A172 (cell line): ENCODE results near the gene SLC2A10. TPM values are rescaled to one million over a fixed set of nuclear protein-coding genes. Genes with fewer than 3 reads are reported as not detected.
"Not testable (repeated sequence)": the region's sequence is repeated elsewhere in the genome, so short reads cannot be mapped to it uniquely, and the experiment has no call there.

Source experiments
- DNase-seq: peaks from one replicate; pipeline ENCODE4 v3.0.0-alpha.2; 2015; ENCODE audit warnings: low spot score
- total RNA-seq: library from RNA; depleted of rRNA; stranded (reverse); fragments of >200 nt; shearing (Covaris generic); gene quantifications from 2 replicates; pipeline ENCODE4 v1.2.3, GENCODE V29; 2014; rRNA removed

The SLC2A10 gene
- total RNA-seq = 7.3 and 11.8 TPM in 2 replicates

DNA sequence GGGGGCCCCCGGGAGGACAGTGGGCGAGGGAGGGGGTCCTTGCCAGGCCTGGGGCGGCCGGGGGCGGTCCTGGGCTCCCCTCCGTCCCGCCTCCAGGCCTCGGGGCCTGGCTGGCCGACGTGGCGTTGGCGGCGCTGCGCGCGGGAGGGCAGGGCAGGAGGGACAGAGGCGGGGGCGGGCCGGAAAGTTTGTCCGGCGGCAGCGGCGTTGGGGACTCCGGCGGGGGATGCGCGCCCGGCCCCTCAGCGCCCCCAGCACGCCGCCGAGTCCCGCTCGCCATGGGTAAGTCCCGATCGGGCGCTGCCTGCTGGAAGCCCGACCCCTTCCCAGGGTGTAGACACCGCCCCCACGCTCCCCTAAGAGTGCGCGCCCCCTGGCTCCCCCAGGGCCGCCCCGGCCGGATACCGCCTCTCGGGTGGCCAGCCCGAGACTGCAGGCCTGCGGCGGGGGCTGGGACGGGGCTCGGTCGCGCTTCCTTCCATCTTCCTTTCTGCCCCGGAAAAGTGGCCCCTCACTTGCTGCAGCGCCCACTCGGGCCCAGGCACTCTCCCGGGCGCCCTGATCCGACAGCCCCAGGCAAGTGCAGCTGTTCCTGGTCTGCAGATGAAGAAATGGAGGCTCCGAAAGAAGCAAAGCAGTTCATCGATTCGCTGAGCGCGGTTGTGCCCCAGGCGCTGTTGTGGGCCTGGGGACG is at the start of gene SLC2A10:
SLC2A10 (plus strand) TSS at position 191 of the 694 bp plus-strand sequence; CDS start at position 279, 88 bp downstream.
- DNase-seq = no peak

DNA sequence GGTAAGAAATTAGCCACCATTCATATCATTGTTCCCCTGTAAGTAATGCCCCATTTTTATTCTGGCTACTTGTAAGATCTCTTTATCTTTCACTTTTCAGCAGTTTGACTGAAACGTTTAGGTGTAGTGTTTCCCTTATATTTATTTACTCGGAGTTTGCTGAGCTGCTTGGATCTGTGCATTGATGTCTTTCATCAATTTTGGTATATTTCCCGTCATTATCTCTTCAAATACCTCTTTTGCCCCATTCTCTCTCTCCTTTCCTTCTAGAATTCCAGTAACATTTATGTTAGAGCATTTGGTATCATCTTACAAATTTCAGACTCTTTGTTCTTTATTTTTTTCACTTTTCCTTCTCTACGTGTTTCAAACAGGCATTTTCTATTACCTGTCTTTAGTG is 49.0 kb upstream of the SLC2A10 start:
- no peak for DNase-seq

DNA sequence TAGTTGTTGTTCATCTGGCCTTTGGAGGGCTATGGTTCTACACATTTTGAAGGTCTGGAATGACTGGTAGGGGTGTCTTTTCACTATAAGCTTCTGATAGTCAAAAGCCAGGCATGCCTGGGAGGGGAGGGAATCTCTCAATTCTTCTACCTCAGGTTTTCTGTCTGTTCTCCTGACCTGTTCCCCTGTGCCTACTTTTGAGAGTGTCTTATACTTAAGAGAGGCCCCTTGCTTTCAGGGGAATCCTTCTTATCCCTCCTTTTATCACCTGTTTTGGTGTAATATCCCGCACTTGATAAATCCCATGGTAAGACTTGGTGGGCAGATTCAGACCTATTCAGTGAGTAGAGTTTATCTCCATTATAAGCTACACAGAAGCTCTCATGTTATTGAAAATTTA is 47.8 kb upstream of the SLC2A10 start:
- no peak for DNase-seq

GRCh38 chr20:46663531-46663930 is 45.9 kb upstream of the SLC2A10 start:
- DNase-seq = no peak

DNA sequence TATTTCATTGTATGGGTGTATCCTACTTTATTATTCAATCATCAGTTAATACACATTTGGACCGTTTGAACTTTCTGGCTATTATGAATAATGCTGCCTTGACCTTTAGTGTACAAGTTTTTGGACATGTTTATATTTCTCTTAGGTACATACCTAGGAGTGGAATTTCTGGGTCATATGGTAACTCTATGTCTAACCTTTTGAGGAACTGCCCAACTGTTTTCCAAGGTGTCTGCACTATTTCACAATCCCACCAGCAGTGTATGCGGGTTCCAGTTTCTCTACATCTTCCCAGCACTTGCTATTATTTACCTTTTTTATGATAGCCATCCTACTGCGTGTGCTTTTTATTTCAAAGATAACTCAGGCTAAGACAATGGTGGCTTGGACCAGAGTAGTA is 43.8 kb upstream of the SLC2A10 start:
- no peak for DNase-seq

DNA sequence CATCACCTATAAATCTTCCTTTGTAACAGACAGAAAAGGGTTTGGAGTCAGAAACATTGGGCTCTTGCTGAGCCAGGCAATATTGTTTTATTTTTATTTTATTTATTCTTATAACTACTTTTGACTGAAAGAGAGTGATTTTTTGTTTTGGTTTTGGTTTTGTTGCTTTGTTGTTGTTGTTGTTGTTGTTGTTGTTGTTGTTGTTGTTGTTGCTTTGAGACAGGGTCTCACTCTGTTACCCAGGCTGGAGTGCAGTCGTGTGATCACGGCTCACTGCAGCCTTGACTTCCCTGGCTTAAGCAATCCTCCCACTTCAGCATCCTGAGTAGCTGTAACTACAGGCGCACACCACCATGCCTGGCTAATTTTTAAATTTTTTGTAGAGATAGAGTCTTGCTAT is 43.1 kb upstream of the SLC2A10 start:
- DNase-seq = no peak

- no peak for DNase-seq
Measured at GRCh38 chr20:46666818-46667515, 42.5 kb upstream of the SLC2A10 start.

DNA sequence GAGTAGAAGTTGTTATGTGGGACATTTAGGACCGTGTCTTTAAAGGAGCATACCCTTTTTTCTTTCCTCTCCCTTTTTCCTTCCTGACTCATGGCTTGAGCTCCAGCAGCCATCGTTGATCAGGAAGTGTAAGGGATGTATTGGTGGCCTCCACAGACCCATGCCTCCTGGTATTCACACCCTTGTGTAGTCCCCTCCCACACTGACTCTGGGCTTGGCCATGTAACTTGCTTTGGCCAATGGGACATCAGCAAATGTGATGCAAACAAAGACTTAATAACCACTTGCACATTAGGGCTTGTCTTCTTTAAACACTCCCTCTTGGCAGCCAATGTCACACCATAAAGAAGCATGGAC is 39.2 kb upstream of the SLC2A10 start:
- DNase-seq = no peak

DNA sequence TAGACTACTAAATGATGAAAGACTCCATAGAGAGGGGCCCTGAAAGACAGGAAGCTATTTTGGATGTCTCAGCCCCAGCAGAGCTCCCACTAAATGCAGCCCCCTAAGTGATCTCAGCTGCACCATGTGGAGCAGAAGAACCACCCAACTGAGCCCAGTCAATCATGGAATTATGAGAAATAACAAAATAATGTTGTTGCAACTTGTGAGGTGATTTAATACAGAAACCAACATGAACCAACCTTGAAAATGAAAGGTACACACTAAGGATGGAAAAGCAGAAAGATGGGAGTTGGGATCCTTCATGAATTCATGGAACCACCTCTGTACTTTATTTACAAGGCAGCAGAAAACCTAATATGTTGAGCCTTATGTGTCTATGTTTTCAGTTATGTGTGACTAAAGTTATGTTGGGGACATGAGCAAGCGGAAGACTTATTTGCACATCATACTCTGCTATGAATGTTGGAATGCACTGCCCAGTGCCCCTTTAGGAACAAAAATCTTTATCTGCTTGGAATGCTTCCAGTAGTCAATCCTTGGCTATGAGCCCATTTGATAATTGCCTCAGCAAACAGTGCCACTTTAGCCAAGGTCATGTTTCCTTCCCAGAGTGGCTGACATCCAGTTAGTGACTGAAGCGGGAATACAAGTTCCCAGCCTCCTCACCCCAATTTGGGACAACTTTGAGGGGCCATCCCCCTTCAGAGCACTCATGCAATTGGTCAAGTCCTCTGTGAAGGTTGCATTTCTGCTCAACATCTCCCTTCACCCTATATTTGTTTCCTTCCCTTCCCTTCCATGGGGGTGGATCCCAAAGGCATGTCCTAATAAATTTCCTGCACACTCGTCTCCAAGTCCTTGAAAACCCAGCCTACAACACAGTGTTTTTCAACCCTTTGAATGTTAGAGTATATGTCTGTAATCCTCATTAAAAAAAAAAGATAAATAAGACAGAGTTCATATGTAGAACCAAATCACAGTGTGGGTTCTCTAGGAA is 38.6 kb upstream of the SLC2A10 start:
- no peak for DNase-seq

DNA sequence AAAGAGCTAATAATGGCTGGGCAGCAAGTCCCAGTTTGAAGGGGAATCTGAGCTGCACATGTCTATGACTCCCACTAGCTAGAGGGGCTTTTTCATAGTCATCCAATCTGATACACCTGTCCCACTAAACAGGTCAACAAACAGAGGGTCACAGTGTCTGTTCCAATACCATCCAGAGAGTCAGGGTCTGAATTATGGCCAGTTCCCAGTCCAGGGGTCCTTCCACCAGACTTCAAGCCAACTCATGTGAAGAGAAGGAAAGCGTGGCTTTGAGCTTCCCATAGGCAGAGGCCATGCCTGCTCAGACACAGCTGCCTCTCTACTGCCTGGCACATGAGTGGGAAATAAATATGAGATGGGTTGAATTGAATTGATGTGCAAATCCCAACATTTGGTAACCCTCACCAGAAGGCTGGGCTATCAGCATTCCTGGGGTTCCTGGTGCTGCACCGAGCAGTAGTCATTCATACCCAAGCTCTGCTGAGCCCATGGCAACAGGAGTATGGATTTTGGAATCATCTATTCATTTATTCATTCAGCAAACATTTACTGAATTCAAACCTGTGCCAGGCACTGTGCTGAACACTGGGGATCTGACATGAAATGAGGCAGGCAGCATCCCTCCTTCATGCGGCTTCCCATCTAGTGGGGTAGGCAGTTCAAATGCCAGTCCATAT is 37.4 kb upstream of the SLC2A10 start:
- DNase-seq = no peak

- DNase-seq = no peak
Measured at GRCh38 chr20:46672543-46673148, 36.8 kb upstream of the SLC2A10 start.

GRCh38 chr20:46673394-46674252 is 35.8 kb upstream of the SLC2A10 start:
- DNase-seq = no peak

DNA sequence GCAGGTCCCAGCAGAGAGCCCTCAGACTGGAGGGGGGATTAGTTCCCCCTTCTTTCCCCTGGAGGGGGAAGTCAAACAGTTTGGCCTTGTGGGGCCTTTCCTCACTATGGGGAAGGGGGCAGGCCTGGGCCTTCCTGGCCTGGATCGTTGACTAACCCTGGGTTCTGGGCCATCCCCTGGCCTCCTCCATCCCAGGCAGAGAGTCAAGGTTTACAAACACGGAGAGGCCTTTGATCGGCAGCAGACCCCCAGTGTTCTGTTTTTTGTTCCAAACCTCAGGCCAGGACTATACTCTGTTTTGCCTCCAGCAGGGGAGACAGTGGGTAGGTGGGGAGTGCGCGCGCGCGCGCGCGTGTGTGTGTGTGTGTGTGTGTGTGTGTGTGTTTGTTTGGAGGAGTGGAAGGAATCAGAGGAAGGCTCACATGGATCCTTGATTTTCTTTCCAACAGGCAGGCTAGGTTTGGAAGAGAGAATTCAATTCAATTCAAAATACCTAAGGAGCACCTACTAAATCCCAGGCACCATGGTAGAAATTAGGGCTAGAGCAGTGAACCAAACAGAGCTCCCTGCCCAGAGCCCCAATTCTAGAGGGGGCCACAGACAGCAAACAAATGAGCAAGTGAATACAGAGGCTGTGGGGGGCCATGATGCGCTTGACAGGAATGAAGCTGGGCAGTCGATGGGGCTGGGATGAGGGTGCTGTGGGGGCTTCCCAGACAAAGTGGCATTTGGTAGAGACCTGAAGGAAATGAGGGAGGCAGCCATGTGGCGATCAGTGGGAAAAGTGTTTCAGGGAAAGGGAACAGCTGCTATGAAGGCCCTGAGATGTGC is 35.0 kb upstream of the SLC2A10 start:
- DNase-seq = no peak

DNA sequence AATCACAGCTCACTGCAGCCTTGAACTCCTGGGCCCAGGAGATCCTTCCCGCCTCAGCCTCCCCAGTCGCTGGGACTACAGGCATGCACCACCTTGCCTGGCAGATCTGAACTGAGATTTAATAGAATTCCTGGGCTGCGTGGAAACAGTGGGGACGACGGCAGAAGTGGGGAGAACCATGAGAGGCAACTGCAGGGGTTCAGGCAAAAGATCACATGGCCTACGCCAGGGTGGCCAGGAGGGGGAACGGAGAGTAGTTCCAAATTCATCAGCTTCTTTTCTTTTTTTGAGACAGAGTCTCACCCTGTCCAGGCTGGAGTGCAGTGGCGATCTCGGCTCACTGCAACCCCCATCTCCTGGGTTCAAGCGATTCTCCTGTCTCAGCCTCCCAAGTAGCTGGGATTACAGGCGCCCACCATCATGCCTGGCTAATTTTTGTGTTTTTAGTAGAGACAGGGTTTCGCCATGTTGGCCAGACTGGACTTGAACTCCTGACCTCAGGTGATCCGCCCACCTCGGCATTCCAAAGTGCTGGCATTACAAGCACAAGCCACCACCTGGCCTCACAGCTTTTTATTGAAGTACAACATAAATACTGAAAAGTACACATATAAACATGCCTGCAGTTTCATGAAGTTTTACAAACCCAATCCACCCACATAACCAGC is 32.7 kb upstream of the SLC2A10 start:
- DNase-seq = not testable (repeated sequence)

GRCh38 chr20:46677608-46678007 is 31.8 kb upstream of the SLC2A10 start:
- DNase-seq = no peak

DNA sequence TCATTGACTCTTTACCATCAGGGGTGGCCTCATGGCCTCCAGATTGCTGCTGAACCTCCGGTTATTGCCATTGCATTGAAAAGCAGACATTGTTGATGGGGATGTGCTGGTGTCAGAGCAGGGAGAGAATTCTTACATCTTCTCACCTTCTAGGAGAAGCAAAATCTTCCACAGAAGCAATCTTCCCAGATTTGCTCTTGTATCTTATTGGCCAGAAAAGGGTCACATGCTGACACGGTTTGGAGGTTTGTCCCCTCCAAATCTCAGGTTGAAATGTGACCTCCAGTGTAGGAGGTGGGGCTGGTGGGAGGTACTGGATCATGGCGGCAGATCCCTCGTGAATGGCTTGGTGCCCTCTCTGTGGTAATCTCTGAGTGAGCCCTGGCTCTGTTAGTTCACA is 30.9 kb upstream of the SLC2A10 start:
- no peak for DNase-seq

DNA sequence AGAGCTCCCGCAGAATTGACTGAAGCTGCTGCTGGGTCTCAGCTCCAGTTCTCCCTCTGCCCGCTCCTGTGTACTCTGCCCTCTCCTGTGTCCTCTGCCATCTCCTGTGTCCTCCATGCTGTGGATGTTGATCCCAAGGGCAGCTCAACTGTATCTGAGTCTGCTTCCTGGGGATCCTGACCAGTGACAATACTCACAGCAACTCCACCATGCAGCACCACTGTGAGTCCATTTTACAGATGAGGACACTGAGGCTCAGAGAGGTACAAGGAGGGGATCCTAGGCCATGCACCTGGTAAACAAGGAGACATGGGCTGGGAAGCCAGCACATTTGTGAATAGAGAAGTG is 28.8 kb upstream of the SLC2A10 start:
- DNase-seq = no peak

DNA sequence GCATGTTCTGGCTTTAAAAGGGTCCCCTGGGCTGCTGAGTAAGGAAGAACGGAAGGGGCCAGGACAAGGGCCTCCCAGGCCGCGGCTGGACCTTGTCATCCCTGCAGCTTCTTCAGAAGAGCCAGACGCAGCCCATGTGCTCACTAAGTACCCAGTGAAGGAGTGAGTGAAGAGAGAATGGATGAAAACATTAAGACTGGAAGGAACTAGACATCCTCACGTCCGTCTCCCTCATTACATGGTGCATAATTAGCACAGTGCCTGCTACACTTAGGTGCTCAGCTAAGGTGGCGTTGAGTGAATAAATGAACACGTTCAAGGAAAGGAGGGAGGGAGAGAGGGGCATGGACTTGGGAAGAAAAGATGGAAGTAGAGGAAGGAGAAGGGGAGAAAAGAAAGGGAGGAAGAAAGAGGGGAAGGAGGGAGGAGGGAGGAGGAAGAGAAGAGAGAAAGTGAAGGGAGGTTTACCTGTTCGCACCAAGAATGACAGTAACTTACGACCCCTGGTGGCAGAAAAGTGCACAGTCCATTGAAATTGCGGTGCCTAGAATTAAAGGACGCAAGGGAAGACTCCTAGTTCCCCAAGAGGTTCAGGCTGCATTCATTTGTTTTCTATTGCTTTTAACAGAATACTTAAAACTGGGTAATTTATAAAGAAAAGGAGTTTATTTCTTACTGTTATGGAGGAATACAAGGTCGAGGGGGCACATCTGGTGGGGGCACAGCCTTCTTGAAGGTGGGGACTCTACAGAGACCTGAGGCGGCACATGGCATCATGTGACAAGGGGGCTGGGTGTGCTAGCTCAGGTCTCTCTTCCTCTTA is 28.2 kb upstream of the SLC2A10 start:
- DNase-seq = peak; percentile 35
